ENCODE results near the gene RPS4Y1. TPM values are rescaled to one million over a fixed set of nuclear protein-coding genes. Genes with fewer than 3 reads are reported as not detected.

The RPS4Y1 gene
- total RNA-seq, 1 experiment from 2014 or later = 176 TPM

DNA sequence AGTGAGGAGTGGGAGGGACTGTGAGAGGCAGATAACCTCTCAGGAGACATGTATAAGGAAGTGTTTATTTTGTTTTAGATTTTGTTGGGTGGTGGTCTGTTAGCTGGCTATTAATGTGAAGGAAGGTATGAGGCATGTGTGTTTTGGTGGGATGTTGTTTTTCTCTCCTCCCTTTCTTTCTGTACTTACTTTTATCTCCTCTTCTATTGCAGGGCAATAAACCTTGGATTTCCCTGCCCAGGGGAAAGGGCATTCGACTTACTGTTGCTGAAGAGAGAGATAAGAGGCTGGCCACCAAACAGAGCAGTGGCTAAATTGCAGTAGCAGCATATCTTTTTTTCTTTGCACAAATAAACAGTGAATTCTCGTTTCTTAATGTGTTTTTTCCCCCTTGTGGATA is 25.2 kb downstream of the RPS4Y1 start:
- ChIA-PET CTCF (no interaction called here), POLR2A (no interaction called here), RAD21 (ENCODE audit: low non-redundant PET in 1 of 2, low total read pairs in 2 of 2, uncharacterized antibody in 2 of 2, unreplicated experiment in 2 of 2) (no interaction called here)
- no peaks in the 10 kb centered on the region for H4K20me1 ChIP-seq (ENCODE audit: insufficient read depth)
- H3K9me2 ChIP-seq (ENCODE audit: insufficient read depth) = no peaks in the 10 kb centered on the region
- intact Hi-C loops (cut with micrococcal nuclease) = no loop called here
- no peaks in the 10 kb centered on the region for H3K27me3 ChIP-seq (ENCODE audit: insufficient read depth, low read length)
- ATAC-seq (no peak), DNase-seq (ENCODE audit: low read depth, low spot score) (no peak)
- H3K27ac ChIP-seq (ENCODE audit: low read depth, low read length) = no peak overlapping the region
- H2AFZ ChIP-seq (ENCODE audit: low read depth, low read length, poor library complexity, severe bottlenecking) = no peak overlapping the region
- H3K9ac ChIP-seq (ENCODE audit: low read length) = no peak overlapping the region
- no peak overlapping the region for H3K4me3 ChIP-seq (replicated peaks in 1 of 2; ENCODE audit: low read depth in 1 of 2, low read length in 2 of 2)
- no TSS peak for BruUV-seq (replicated peaks)
- no peak overlapping the region for H3K4me2 ChIP-seq (ENCODE audit: low read length)
- TF ChIP-seq, protein P1, sequence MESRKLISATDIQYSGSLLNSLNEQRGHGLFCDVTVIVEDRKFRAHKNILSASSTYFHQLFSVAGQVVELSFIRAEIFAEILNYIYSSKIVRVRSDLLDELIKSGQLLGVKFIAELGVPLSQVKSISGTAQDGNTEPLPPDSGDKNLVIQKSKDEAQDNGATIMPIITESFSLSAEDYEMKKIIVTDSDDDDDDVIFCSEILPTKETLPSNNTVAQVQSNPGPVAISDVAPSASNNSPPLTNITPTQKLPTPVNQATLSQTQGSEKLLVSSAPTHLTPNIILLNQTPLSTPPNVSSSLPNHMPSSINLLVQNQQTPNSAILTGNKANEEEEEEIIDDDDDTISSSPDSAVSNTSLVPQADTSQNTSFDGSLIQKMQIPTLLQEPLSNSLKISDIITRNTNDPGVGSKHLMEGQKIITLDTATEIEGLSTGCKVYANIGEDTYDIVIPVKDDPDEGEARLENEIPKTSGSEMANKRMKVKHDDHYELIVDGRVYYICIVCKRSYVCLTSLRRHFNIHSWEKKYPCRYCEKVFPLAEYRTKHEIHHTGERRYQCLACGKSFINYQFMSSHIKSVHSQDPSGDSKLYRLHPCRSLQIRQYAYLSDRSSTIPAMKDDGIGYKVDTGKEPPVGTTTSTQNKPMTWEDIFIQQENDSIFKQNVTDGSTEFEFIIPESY (IDR thresholded peaks at IDR 0.05; ENCODE audit: extremely low read depth, insufficient replicate concordance, low read length) = no peak
- no peak for TF ChIP-seq EGR1 (IDR thresholded peaks at IDR 0.05; ENCODE audit: low read depth)
- TF ChIP-seq ATF3 (IDR thresholded peaks at IDR 0.05) = no peak
- no peak for TF ChIP-seq SIN3A (IDR thresholded peaks at IDR 0.05; ENCODE audit: low read depth)
- TF ChIP-seq SRF (IDR thresholded peaks at IDR 0.05; ENCODE audit: low read depth) = no peak
- no peak for TF ChIP-seq JUND (IDR thresholded peaks at IDR 0.05)
- no peak for TF ChIP-seq YY1 (IDR thresholded peaks at IDR 0.05; ENCODE audit: extremely low read depth, insufficient replicate concordance, low read depth, low read length)
- TF ChIP-seq REST (IDR thresholded peaks at IDR 0.05; ENCODE audit: low read depth) = no peak
- TF ChIP-seq ZNF274 (IDR thresholded peaks at IDR 0.05; ENCODE audit: low read depth, low read length) = no peak
- no peak for TF ChIP-seq RAD21 (IDR thresholded peaks at IDR 0.05; ENCODE audit: low read depth)
- no peak for TF ChIP-seq POLR2A (IDR thresholded peaks at IDR 0.05; ENCODE audit: borderline replicate concordance, extremely low read depth, insufficient read depth, insufficient read length)
- TF ChIP-seq EZH2phosphoT487 (IDR thresholded peaks at IDR 0.05; ENCODE audit: borderline replicate concordance) = no peak
- TF ChIP-seq ELF1 (IDR thresholded peaks at IDR 0.05; ENCODE audit: borderline replicate concordance, low read depth) = no peak
- no peak for TF ChIP-seq EZH2 (IDR thresholded peaks at IDR 0.05)
- no peak for TF ChIP-seq FOSL1 (IDR thresholded peaks at IDR 0.05; ENCODE audit: low read depth)
- no peak for TF ChIP-seq SP1 (IDR thresholded peaks at IDR 0.05; ENCODE audit: low read depth)
- TF ChIP-seq CBX3 (IDR thresholded peaks at IDR 0.05; ENCODE audit: low read depth) = no peak
- no peak for TF ChIP-seq CEBPB (IDR thresholded peaks at IDR 0.05; ENCODE audit: low read depth)
- TF ChIP-seq POLR2AphosphoS5 (IDR thresholded peaks at IDR 0.05; ENCODE audit: low read depth, low read length) = no peak
- H3K36me3 ChIP-seq (ENCODE audit: control insufficient read depth in 1 of 2, insufficient read depth in 2 of 2, low read length in 2 of 2) = no peaks in the 10 kb centered on the region
- no peaks in the 10 kb centered on the region for H3K9me3 ChIP-seq (ENCODE audit: control insufficient read depth in 1 of 2, insufficient read depth in 1 of 2, low read depth in 1 of 2, low read length in 2 of 2)
- no peaks in the 10 kb centered on the region for H3K4me1 ChIP-seq (ENCODE audit: control insufficient read depth in 1 of 2, insufficient read depth in 2 of 2, low read length in 2 of 2)
- peaks cover 23% of the 10 kb centered on the region for H3K79me2 ChIP-seq (ENCODE audit: insufficient read depth, low read length)
